HG02623 (cell line): ENCODE results near the gene SOBP.

Experiments
- ATAC-seq: cut with Tn5 transposase; IDR thresholded peaks from one replicate; pipeline ENCODE4 v1.9.1; 2021; ENCODE audit warnings: moderate library complexity; ENCODE audit not compliant: unreplicated experiment

Gene SOBP

GRCh38 chr6:107709341-107709740 is 219.4 kb downstream of the SOBP start:
- ATAC-seq: no peak
